Stimulated activated CD8-positive, alpha-beta memory T cell treated with anti-CD3 and anti-CD28 coated beads, Interleukin-7, amount 100 ng/mL, for 24 hours (primary cell): Measurements from ENCODE around the gene CNST.
"Not testable (repeated sequence)": the region's sequence is repeated elsewhere in the genome, so short reads cannot be mapped to it uniquely, and the experiment has no call there.

ENCODE experiments used
- DNase-seq: peaks from one replicate; pipeline ENCODE4 v3.0.0-alpha.2; 2020; ENCODE audit warnings: low read depth

Gene CNST

DNA sequence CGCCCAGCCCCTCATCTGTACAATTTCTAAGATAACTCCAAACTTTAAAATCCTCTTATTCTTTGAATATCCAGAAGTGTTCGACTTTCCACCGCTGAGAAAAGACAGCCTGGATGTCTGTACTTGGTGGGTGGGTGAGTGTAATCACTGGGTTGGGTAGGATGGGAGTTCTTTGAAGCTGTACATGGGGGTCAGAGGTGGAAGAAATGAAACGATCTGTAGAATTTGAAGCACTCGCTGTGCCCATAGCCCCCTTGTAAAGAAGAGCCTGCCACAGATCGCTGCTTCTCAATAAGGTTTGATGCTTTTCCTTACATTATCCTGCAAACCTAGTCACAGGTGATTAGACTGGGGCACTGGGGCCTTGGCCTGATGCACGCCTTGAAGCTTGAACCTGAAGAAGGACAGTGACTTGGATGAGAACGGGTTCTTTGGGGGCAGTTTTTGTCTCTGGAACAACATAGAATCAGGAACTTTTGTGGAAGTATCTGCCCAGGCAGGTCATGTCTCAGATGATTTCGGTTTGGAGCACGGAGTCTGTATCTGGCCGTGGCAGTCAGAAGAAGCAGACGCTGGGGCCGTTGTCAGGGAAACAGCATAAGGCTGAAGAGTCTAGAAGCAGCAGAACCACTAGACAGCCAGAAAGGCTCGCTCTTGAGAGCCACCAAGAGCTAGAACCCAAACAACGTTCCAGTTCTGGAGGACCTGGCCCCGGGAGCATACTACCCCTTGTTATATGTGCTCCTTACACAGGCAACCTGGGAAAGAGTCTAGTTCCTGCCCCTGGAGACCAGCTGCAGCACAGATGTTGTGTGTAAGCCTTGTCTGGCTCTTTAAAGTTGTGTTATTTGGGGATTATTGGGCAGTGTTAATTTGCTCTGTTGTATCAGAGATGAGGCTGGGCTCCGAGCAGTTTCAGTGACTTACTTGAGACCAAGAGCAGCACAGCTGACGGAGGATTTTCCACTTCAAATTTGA is 112.8 kb downstream of the CNST start:
- DNase-seq, result no peak

- DNase-seq, result no peak
These were observed 113.5 kb downstream of the CNST start for GRCh38 chr1:246679794-246680177.

GRCh38 chr1:246680190-246680589 is 113.9 kb downstream of the CNST start:
- DNase-seq, result no peak

GRCh38 chr1:246680696-246681130 is 114.5 kb downstream of the CNST start:
- no peak for DNase-seq

GRCh38 chr1:246681900-246682895 is 115.9 kb downstream of the CNST start:
- no peak for DNase-seq

GRCh38 chr1:246683521-246683920 is 117.3 kb downstream of the CNST start:
- no peak for DNase-seq

- no peak for DNase-seq
These were observed 120.7 kb downstream of the CNST start for GRCh38 chr1:246687002-246687401.

GRCh38 chr1:246689409-246690008 is 123.3 kb downstream of the CNST start:
- DNase-seq, result no peak

DNA sequence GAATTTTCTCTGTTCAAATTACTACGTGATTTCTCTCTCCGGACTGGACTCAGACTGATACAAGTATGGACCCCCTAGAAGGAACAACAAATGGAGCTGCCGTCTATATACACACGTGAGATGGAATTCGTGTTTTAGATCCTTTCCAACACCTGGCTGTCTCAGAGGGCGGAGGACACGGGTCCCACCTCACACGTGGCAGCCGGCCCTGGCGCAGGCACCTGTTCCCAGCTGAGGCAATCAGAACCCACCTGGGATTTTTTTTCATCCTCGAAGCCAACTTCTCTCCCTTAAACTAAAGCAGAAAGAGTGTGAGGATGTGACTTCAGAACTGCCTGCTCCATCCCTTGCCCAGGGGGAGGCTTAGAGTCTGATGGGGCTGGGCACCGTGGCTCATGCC is 123.8 kb downstream of the CNST start:
- DNase-seq, result no peak

DNA sequence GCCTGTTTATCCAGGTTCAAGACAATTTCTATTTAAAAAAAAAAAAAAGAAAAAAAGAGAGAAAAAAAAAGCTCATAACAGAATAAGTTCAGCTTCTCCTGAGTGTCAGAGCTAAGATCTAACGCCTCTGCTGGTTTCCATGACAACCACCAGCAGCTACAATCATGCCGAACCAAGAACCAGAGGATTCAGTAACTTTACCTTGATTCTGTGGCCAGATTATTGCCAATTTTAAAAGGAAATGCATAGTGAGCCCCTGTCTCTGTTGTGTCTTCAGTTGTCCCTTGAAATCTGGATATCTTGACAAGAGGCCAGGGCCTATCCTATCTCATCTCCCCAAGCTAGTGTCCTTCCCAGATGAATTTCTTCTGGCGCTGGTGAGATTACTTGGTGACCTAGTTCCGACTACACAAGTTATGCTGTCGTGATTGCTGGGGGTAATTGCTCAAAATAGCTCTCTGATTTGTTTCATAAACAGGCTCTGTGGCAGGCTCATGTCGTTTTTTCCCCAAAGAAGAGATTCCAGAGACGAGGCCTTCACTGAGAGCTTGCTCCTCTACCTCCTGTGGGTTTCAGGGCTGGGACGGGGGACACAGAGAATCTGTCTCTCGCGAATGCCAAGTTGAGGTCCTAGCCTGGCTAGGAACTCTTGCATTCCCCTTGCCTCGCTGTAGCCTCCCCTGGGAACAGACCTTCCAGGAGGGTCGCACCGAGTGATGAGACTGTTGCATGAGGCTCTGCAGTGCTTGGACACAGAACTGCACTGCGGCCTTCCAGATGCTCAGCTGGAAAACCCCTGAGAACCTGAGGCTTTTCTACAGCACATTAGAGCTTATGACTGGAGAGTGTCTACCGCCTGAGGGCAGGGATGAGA is 125.6 kb downstream of the CNST start:
- no peak for DNase-seq

GRCh38 chr1:246694213-246694895 is 128.1 kb downstream of the CNST start:
- DNase-seq, result not testable (repeated sequence)

DNA sequence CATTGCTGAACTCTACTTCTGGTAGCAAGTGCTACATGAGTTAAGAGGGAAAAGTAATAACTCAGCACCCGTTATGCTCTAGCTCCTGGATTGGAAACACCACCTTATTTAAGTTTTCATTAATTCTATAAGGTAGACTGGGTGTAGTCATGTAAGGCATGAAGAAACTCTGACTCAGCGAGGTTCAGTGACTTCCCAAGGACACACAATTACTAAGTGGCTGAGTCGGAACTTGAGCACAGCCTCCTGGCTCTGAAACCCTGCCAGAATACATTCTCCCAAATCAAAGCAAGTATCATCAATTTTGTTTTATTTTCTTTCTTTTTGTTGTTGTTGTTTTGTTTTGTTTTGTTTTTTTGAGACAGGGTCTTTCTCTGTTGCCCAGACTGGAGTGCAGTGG is 128.9 kb downstream of the CNST start:
- DNase-seq, result no peak

DNA sequence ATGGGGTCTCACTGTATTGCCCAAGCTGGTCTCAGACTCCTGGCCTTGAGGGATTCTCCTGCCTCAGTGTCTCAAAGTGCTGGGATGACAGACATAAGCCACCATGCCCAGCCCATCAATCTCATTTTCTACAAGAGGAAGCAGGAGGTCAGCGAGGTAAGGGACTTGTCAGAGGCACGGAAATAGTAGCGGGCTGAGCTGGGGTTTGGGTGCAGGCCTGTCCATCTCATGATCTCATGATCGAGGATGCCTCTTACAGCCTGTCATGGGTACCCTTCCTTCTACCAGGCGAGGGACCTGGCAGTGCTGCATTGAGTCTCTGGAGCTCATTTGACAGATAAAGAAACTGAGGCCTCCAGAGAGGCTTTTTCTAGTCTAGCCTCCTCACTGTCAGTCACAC is 129.4 kb downstream of the CNST start:
- DNase-seq, result no peak

- no peak for DNase-seq
These were observed 132.3 kb downstream of the CNST start for GRCh38 chr1:246698466-246699094.

DNA sequence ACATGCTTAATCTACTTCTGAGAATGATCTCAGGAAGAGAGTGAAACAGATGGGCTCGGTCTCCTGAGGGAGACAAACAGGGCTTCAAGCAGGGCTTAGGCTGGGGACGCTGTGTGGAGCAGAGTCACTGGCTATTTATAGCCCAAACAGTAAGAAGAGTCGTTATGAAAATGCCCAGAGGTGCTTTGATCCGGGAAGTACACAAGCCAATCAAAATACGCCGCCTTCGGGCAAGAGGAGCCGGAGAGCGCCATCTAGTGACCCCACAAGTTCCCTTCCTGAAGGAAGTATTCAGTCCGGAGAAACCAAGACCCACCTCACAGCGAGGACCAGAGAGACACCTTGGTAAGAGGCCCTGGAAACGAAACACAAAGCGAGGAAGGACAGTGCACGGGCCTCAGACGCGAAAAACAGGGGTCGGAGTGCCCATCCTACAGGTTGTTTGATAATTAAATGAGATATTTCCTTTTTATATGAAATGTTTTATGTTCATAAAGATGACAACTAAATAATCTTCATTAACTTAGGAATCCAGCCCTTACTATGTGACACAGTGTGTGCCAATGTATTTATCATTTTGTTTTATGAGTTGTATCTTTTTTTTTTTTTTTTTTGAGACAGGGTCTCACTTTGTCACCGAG is 133.0 kb downstream of the CNST start:
- peak; percentile 71 for DNase-seq

DNA sequence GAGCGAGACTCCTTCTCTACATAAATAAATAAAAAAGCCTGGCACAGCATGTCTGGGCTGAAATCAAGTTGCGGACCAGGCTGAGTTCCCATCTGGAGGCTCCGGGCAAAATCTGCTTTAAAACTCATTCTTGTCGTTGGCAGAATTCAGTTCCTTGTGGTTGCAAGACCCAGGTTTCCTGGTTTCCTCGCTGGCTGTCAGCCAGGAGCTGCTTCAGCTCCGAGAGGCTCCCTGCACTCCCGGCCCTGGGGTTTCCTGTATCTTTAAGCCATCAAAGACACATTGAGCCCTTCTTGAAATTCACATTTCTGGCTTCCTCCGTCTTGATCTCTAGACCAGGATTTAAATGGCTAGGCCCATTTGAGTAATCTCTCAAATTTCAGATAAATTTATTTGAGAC is 137.3 kb downstream of the CNST start:
- DNase-seq, result no peak

- DNase-seq, result no peak
These were observed 139.1 kb downstream of the CNST start for GRCh38 chr1:246705368-246705767.

GRCh38 chr1:246708166-246708565 is 141.9 kb downstream of the CNST start:
- DNase-seq, result no peak

DNA sequence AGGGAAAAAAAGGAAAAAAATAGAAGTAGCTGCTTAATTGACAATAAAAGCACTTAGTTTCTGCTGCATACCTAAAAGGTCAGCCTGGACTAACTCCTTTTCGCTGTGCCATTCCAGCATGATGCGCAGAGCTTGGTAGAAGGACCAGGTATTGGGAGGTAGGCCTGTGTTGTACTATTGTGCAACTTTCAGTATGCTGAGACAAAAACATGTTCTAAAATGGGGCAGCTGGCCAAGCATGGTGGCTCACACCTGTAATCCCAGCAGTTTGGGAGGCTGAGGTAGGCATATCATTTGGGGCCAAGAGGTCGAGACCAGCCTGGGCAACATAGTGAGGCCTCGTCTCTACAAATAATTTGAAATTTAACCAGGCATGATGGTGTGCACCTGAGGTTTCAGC is 142.9 kb downstream of the CNST start:
- DNase-seq, result no peak

GRCh38 chr1:246709835-246710234 is 143.6 kb downstream of the CNST start:
- no peak for DNase-seq
